Kidney epithelial cell (primary cell): Measurements from ENCODE around the gene GALNT3. TPM values are rescaled to one million over a fixed set of nuclear protein-coding genes. Genes with fewer than 3 reads are reported as not detected.

Experiments used
- DNase-seq: peaks from one replicate; pipeline ENCODE4 v3.0.0-alpha.2; 2010; ENCODE audit warnings: low read depth
- H3K27me3 ChIP-seq: 2 replicates; pipeline ENCODE4 v1.6.0; 2011; ENCODE audit warnings: low read length; ENCODE audit not compliant: control insufficient read depth, insufficient read depth
- H3K36me3 ChIP-seq: 2 replicates; pipeline ENCODE4 v1.5.1; 2011; ENCODE audit warnings: low read length; ENCODE audit not compliant: control insufficient read depth, insufficient read depth
- H3K4me3 ChIP-seq: 2 replicates; pipeline ENCODE4 v1.5.1; 2011; ENCODE audit warnings: low read depth, mild to moderate bottlenecking, control low read depth, low read length
- CTCF ChIP-seq: IDR thresholded peaks from 2 replicates; pipeline ENCODE4 v1.5.1; 2011; ENCODE audit warnings: mild to moderate bottlenecking, moderate library complexity, low read length, control low read depth, inconsistent platforms; ENCODE audit not compliant: insufficient read depth, poor library complexity, severe bottlenecking
- total RNA-seq: library from RNA; depleted of rRNA; stranded (reverse); fragments of >200 nt; gene quantifications from 2 replicates; pipeline ENCODE4 v1.2.3, GENCODE V29; 2015

The GALNT3 gene
- total RNA-seq = 19.6 and 22.9 TPM in 2 replicates

GRCh38 chr2:165793779-165794535, at the start of gene GALNT3:
Gene GALNT3, minus strand, starts transcription at chr2:165794247. Its CDS starts 23,547 bp downstream, at chr2:165770700.
- Histone ChIP-seq H3K4me3 (peak within 1 kb of the TSS; percentile 77), H3K36me3 (no peaks in the 10 kb centered on the region), H3K27me3 (peaks cover 4% of the 10 kb centered on the region)
- no peak for TF ChIP-seq CTCF
- no peak for DNase-seq

GRCh38 chr2:165843351-165843750, 49.3 kb upstream of the GALNT3 start:
- H3K4me3 ChIP-seq = no peak overlapping the region
- no peak for TF ChIP-seq CTCF
- H3K36me3 ChIP-seq = no peaks in the 10 kb centered on the region
- no peaks in the 10 kb centered on the region for H3K27me3 ChIP-seq
- no peak for DNase-seq

- no peak overlapping the region for H3K4me3 ChIP-seq
- no peaks in the 10 kb centered on the region for H3K36me3 ChIP-seq
- DNase-seq = no peak
- no peak for TF ChIP-seq CTCF
- no peaks in the 10 kb centered on the region for H3K27me3 ChIP-seq
Measured at GRCh38 chr2:165840333-165840958, 46.4 kb upstream of the GALNT3 start.

GRCh38 chr2:165839610-165840009, 45.6 kb upstream of the GALNT3 start:
- Histone ChIP-seq H3K4me3 (no peak overlapping the region), H3K36me3 (no peaks in the 10 kb centered on the region), H3K27me3 (no peaks in the 10 kb centered on the region)
- no peak for DNase-seq
- no peak for TF ChIP-seq CTCF

- H3K36me3 ChIP-seq = no peaks in the 10 kb centered on the region
- no peak overlapping the region for H3K4me3 ChIP-seq
- no peak for TF ChIP-seq CTCF
- no peaks in the 10 kb centered on the region for H3K27me3 ChIP-seq
- no peak for DNase-seq
Measured at GRCh38 chr2:165837122-165837521, 43.1 kb upstream of the GALNT3 start.
